Thyroid gland (tissue), 4 donors: ENCODE results near the gene SLC6A1.

Experiments used
- CTCF ChIP-seq, 6 experiments: fragments of 200-600 bp in 3 of 6; fragments of 450-650 bp in 3 of 6; sonication (generic) in 3 of 6; IDR thresholded peaks; one replicate each; pipeline ENCODE4 v1.5.1; 2016 to 2019; ENCODE audit warnings: antibody characterized with exemption in 6 of 6, mild to moderate bottlenecking in 2 of 6, inconsistent platforms in 1 of 6, moderate library complexity in 1 of 6
- POLR2A ChIP-seq, 2 donors: fragments of 450-650 bp; IDR thresholded peaks; one replicate each; pipeline ENCODE4 v1.6.1; 2017; ENCODE audit warnings: antibody characterized with exemption in 2 of 2, mild to moderate bottlenecking in 2 of 2, moderate library complexity in 1 of 2

- TF ChIP-seq CTCF (IDR thresholded peaks at IDR 0.05) (no peak), POLR2A (IDR thresholded peaks at IDR 0.05) (no peak)
Observed at GRCh38 chr3:10996345-10997013, 3.9 kb downstream of the SLC6A1 start.
